GM21360 (cell line): ENCODE data around the gene SHISA5.

Experiments used
- ATAC-seq: cut with Tn5 transposase; IDR thresholded peaks from one replicate; pipeline ENCODE4 v1.9.1; 2021; ENCODE audit warnings: mild to moderate bottlenecking, moderate library complexity; ENCODE audit not compliant: unreplicated experiment

SHISA5 gene

GRCh38 chr3:48432411-48433371 lies 71.3 kb downstream of the SHISA5 start:
- ATAC-seq, result no peak

- ATAC-seq, result no peak
Observed at GRCh38 chr3:48431224-48432029, 72.5 kb downstream of the SHISA5 start.

GRCh38 chr3:48430708-48431101 lies 73.3 kb downstream of the SHISA5 start:
- no peak for ATAC-seq

- no peak for ATAC-seq
Observed at GRCh38 chr3:48429960-48430707, 73.8 kb downstream of the SHISA5 start, which contains the start of gene PLXNB1. Gene PLXNB1, minus strand, starts transcription at chr3:48430086. Its CDS starts 5,475 bp downstream, at chr3:48424611.

GRCh38 chr3:48429317-48429959 lies 74.5 kb downstream of the SHISA5 start:
- no peak for ATAC-seq

GRCh38 chr3:48428572-48429316 lies 75.2 kb downstream of the SHISA5 start:
- ATAC-seq, result no peak

GRCh38 chr3:48428088-48428571 lies 75.8 kb downstream of the SHISA5 start:
- ATAC-seq, result no peak

GRCh38 chr3:48427630-48427962 lies 76.4 kb downstream of the SHISA5 start:
- ATAC-seq, result no peak

- ATAC-seq, result no peak
Observed at GRCh38 chr3:48426944-48427629, 76.9 kb downstream of the SHISA5 start.

GRCh38 chr3:48426401-48426909 lies 77.5 kb downstream of the SHISA5 start:
- ATAC-seq, result no peak

GRCh38 chr3:48425281-48425812 lies 78.6 kb downstream of the SHISA5 start:
- no peak for ATAC-seq

- ATAC-seq, result no peak
Observed at GRCh38 chr3:48423883-48424695, 79.9 kb downstream of the SHISA5 start.

GRCh38 chr3:48423241-48423882 lies 80.6 kb downstream of the SHISA5 start:
- ATAC-seq, result no peak

- ATAC-seq, result no peak
Observed at GRCh38 chr3:48422681-48423080, 81.3 kb downstream of the SHISA5 start.

GRCh38 chr3:48422272-48422671 lies 81.7 kb downstream of the SHISA5 start:
- ATAC-seq, result no peak

- no peak for ATAC-seq
Observed at GRCh38 chr3:48420561-48420960, 83.4 kb downstream of the SHISA5 start.

- ATAC-seq, result no peak
Observed at GRCh38 chr3:48419597-48419996, 84.4 kb downstream of the SHISA5 start.
